Fibroblast of the aortic adventitia (primary cell): Measurements from ENCODE around the gene USH2A. TPM values are rescaled to one million over a fixed set of nuclear protein-coding genes. Genes with fewer than 3 reads are reported as not detected.

ENCODE experiments used
- DNase-seq: peaks from one replicate; pipeline ENCODE4 v3.0.0-alpha.2; 2010; ENCODE audit warnings: low read depth
- H3K4me3 ChIP-seq: 2 replicates; pipeline ENCODE4 v1.5.1; 2011; ENCODE audit warnings: low read depth, mild to moderate bottlenecking, control low read depth, low read length, moderate library complexity
- CTCF ChIP-seq: IDR thresholded peaks from 2 replicates; pipeline ENCODE4 v1.5.1; 2011; ENCODE audit warnings: mild to moderate bottlenecking, low read length, control low read depth, inconsistent platforms; ENCODE audit not compliant: insufficient read depth
- total RNA-seq: library from RNA; depleted of rRNA; stranded (reverse); fragments of >200 nt; gene quantifications from 2 replicates; pipeline ENCODE4 v1.2.3, GENCODE V29; 2012; ENCODE audit warnings: low replicate concordance

The USH2A gene
- total RNA-seq, 1 donor: under 0.01 TPM

- no peak for TF ChIP-seq CTCF
- no peak for DNase-seq
- H3K4me3 ChIP-seq: no peak overlapping the region
Observed at GRCh38 chr1:216034506-216034905, 388.7 kb downstream of the USH2A start.

- no peak for DNase-seq
- no peak for TF ChIP-seq CTCF
- H3K4me3 ChIP-seq: no peak overlapping the region
Observed at GRCh38 chr1:216032961-216033614, 390.2 kb downstream of the USH2A start.

GRCh38 chr1:216032284-216032683, 391.0 kb downstream of the USH2A start:
- TF ChIP-seq CTCF: no peak
- DNase-seq: no peak
- H3K4me3 ChIP-seq: no peak overlapping the region

- no peak overlapping the region for H3K4me3 ChIP-seq
- TF ChIP-seq CTCF: no peak
- DNase-seq: no peak
Observed at GRCh38 chr1:216028631-216029030, 394.6 kb downstream of the USH2A start.

- TF ChIP-seq CTCF: no peak
- no peak overlapping the region for H3K4me3 ChIP-seq
- no peak for DNase-seq
Observed at GRCh38 chr1:216024546-216024945, 398.7 kb downstream of the USH2A start.

- H3K4me3 ChIP-seq: no peak overlapping the region
- TF ChIP-seq CTCF: no peak
- no peak for DNase-seq
Observed at GRCh38 chr1:216020743-216021345, 402.4 kb downstream of the USH2A start.
